ENCODE measurements around the gene REELD1. TPM values are rescaled to one million over a fixed set of nuclear protein-coding genes. Genes with fewer than 3 reads are reported as not detected.

REELD1 gene
- total RNA-seq, 1 experiment from 2014 or later = not detected

DNA sequence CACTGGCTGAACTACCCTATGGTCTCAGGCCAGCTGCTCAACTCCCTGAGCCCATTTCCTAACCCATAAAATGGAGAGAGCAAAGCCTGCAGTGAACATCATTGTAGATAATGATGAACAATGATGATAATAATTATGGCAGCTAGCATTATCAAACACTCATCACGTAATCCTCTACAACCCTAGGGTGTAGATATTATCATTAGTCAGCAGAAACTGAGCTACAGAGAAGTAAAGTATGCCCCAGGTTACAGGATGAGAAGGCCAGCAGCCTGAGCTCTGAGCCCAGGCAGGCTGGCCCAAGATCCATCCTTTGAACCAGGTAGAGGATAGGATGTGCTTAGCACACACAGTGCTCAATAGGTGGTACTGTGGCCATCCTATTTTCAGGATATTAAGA, 43.2 kb downstream of the REELD1 start:
- no peaks in the 10 kb centered on the region for H3K36me3 ChIP-seq (ENCODE audit: insufficient read depth, low read length)
- no peak overlapping the region for H3K4me3 ChIP-seq (ENCODE audit: low read length)
- H3K9me3 ChIP-seq (ENCODE audit: low read length) = no peaks in the 10 kb centered on the region
- H4K20me1 ChIP-seq (ENCODE audit: insufficient read depth, low read depth, low read length) = no peaks in the 10 kb centered on the region
- no peaks in the 10 kb centered on the region for H3K79me2 ChIP-seq (ENCODE audit: low read length)
- H3K9ac ChIP-seq (ENCODE audit: low read length) = no peak overlapping the region
- no peaks in the 10 kb centered on the region for H3K9me2 ChIP-seq (replicated peaks; ENCODE audit: insufficient read depth, low read length)
- H2AFZ ChIP-seq (ENCODE audit: low read length) = no peak overlapping the region
- no peak overlapping the region for H3K27ac ChIP-seq (ENCODE audit: low read length)
- no peak for DNase-seq
- H3K4me2 ChIP-seq (ENCODE audit: low read depth, low read length, poor library complexity, severe bottlenecking) = no peak overlapping the region
- H3K4me1 ChIP-seq (ENCODE audit: low read length) = peaks cover 9% of the 10 kb centered on the region
- H3K27me3 ChIP-seq (ENCODE audit: low read length) = no peaks in the 10 kb centered on the region

DNA sequence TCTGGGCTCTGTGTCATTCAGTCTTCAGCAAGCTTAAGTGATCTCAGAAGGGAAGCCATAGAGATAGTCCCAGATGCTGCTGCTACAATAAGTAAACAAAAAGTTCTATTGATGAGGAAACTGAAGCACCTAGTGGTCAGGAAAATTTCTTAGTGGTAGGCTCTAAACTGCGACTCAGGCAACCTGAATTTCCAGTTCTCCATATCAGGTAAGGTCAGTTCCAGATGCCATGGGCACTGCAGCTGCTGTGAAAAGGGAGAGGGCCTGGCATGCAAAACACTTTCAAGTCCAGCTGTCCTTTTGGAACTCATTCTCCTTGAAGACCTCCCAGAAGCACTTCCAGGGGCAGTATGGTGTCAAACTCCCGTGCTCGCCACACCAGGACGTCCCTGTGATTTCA, 46.2 kb downstream of the REELD1 start:
- no peak overlapping the region for H2AFZ ChIP-seq (ENCODE audit: low read length)
- no peak overlapping the region for H3K4me2 ChIP-seq (ENCODE audit: low read depth, low read length, poor library complexity, severe bottlenecking)
- no peak overlapping the region for H3K9ac ChIP-seq (ENCODE audit: low read length)
- no peak overlapping the region for H3K4me3 ChIP-seq (ENCODE audit: low read length)
- H3K79me2 ChIP-seq (ENCODE audit: low read length) = no peaks in the 10 kb centered on the region
- no peaks in the 10 kb centered on the region for H3K27me3 ChIP-seq (ENCODE audit: low read length)
- H3K9me2 ChIP-seq (replicated peaks; ENCODE audit: insufficient read depth, low read length) = no peaks in the 10 kb centered on the region
- H3K4me1 ChIP-seq (ENCODE audit: low read length) = no peaks in the 10 kb centered on the region
- no peaks in the 10 kb centered on the region for H3K9me3 ChIP-seq (ENCODE audit: low read length)
- H4K20me1 ChIP-seq (ENCODE audit: insufficient read depth, low read depth, low read length) = no peaks in the 10 kb centered on the region
- no peaks in the 10 kb centered on the region for H3K36me3 ChIP-seq (ENCODE audit: insufficient read depth, low read length)
- H3K27ac ChIP-seq (ENCODE audit: low read length) = no peak overlapping the region
- no peak for DNase-seq

DNA sequence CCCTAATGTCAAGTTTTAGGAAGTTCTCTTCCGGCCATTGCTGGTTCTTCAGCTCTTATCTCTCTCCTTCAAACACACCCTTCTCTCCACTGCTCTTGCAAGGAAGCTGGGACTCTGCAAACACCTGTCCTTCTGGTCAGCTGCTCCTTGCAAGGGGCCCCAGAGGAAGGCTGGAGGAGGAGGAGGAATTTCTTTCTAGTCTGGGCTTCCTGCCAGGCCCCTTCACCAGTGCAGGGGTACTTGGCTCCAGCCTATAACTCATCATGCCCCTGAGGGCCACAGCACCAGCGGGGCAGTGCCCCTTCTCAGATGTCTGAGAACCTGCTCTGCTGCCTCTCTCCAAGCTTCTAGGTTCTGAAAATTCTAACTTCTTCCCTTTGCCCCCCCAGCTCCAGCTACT, 46.7 kb downstream of the REELD1 start:
- H3K9me3 ChIP-seq (ENCODE audit: low read length) = no peaks in the 10 kb centered on the region
- H4K20me1 ChIP-seq (ENCODE audit: insufficient read depth, low read depth, low read length) = no peaks in the 10 kb centered on the region
- H2AFZ ChIP-seq (ENCODE audit: low read length) = no peak overlapping the region
- H3K9ac ChIP-seq (ENCODE audit: low read length) = no peak overlapping the region
- H3K4me1 ChIP-seq (ENCODE audit: low read length) = no peaks in the 10 kb centered on the region
- no peak overlapping the region for H3K4me2 ChIP-seq (ENCODE audit: low read depth, low read length, poor library complexity, severe bottlenecking)
- no peaks in the 10 kb centered on the region for H3K9me2 ChIP-seq (replicated peaks; ENCODE audit: insufficient read depth, low read length)
- no peaks in the 10 kb centered on the region for H3K79me2 ChIP-seq (ENCODE audit: low read length)
- H3K4me3 ChIP-seq (ENCODE audit: low read length) = no peak overlapping the region
- no peak overlapping the region for H3K27ac ChIP-seq (ENCODE audit: low read length)
- no peaks in the 10 kb centered on the region for H3K27me3 ChIP-seq (ENCODE audit: low read length)
- H3K36me3 ChIP-seq (ENCODE audit: insufficient read depth, low read length) = no peaks in the 10 kb centered on the region
- no peak for DNase-seq

DNA sequence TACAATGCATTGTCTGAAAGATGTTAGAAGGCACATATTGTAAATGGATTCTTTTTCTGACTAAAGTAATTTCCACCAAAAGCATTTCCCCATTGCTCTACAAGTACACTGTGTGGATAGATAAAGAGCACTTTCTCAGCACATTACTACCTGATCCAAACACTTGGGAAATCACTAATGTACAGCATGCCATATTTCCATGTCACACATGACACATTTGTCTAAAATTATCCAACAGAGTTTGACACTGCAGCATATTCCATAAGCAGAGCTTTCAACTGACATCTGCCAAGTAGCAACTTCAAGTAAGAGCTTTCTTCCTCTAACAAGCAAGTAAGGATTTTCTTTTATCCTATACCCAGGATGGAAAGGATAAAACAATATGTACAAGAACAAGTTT, 49.5 kb downstream of the REELD1 start:
- H2AFZ ChIP-seq (ENCODE audit: low read length) = no peak overlapping the region
- H3K9me3 ChIP-seq (ENCODE audit: low read length) = no peaks in the 10 kb centered on the region
- H3K36me3 ChIP-seq (ENCODE audit: insufficient read depth, low read length) = no peaks in the 10 kb centered on the region
- H3K4me2 ChIP-seq (ENCODE audit: low read depth, low read length, poor library complexity, severe bottlenecking) = no peak overlapping the region
- H4K20me1 ChIP-seq (ENCODE audit: insufficient read depth, low read depth, low read length) = no peaks in the 10 kb centered on the region
- no peak overlapping the region for H3K9ac ChIP-seq (ENCODE audit: low read length)
- no peaks in the 10 kb centered on the region for H3K27me3 ChIP-seq (ENCODE audit: low read length)
- no peaks in the 10 kb centered on the region for H3K79me2 ChIP-seq (ENCODE audit: low read length)
- no peak overlapping the region for H3K27ac ChIP-seq (ENCODE audit: low read length)
- H3K4me1 ChIP-seq (ENCODE audit: low read length) = no peaks in the 10 kb centered on the region
- H3K9me2 ChIP-seq (replicated peaks; ENCODE audit: insufficient read depth, low read length) = no peaks in the 10 kb centered on the region
- H3K4me3 ChIP-seq (ENCODE audit: low read length) = no peak overlapping the region
- no peak for DNase-seq

DNA sequence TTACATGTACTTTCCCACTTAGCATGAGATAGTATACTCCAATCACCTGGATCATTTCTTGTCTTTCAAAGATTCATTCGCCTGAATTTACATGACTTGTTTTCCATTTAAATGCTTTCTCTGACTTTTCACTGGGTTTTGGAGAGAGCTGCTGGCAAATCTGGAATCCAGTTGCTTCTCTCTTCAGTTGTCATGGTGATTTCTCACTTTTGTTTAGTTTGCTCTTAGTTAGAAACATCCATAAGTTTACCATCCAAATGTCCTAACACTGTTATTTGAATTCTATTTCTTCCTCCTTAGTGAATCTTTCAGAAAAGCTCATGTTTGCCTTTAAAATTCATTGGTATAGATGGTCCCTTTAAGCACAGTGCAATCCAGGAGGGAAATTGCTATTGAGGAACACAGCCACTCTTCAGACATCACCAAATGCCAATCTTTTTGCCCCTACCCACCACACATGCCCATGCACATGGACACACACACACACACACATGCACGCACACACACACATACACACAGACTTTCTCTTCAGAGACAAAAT, 51.7 kb downstream of the REELD1 start:
- no peaks in the 10 kb centered on the region for H4K20me1 ChIP-seq (ENCODE audit: insufficient read depth, low read depth, low read length)
- H3K36me3 ChIP-seq (ENCODE audit: insufficient read depth, low read length) = no peaks in the 10 kb centered on the region
- H3K27ac ChIP-seq (ENCODE audit: low read length) = no peak overlapping the region
- no peak overlapping the region for H2AFZ ChIP-seq (ENCODE audit: low read length)
- DNase-seq = no peak
- no peak overlapping the region for H3K4me2 ChIP-seq (ENCODE audit: low read depth, low read length, poor library complexity, severe bottlenecking)
- H3K9me3 ChIP-seq (ENCODE audit: low read length) = no peaks in the 10 kb centered on the region
- no peaks in the 10 kb centered on the region for H3K27me3 ChIP-seq (ENCODE audit: low read length)
- H3K9me2 ChIP-seq (replicated peaks; ENCODE audit: insufficient read depth, low read length) = no peaks in the 10 kb centered on the region
- no peak overlapping the region for H3K9ac ChIP-seq (ENCODE audit: low read length)
- no peaks in the 10 kb centered on the region for H3K79me2 ChIP-seq (ENCODE audit: low read length)
- H3K4me3 ChIP-seq (ENCODE audit: low read length) = no peak overlapping the region
- H3K4me1 ChIP-seq (ENCODE audit: low read length) = no peaks in the 10 kb centered on the region

DNA sequence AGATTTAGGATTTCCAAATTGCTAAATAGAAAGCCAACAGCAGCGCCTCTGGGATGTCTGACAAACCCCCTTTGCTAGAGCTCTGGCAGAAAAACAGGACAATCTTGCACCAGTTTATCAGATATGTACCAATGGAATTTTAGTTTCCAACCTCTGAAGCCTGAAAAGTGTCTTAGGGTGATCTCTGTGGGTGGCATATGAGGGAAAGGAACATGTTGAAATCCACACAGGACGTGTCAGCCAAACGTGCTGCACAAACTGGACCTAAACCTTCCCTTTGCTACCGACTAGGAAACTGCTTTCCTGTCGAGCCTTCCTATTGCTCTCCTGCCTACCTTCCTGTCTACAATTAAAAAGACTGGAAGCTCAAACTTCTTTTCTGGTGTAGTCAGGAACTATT, 53.5 kb downstream of the REELD1 start:
- Histone ChIP-seq H3K4me3 (ENCODE audit: low read length) (no peak overlapping the region), H3K27ac (ENCODE audit: low read length) (no peak overlapping the region), H3K9me2 (replicated peaks; ENCODE audit: insufficient read depth, low read length) (no peaks in the 10 kb centered on the region), H2AFZ (ENCODE audit: low read length) (no peak overlapping the region), H4K20me1 (ENCODE audit: insufficient read depth, low read depth, low read length) (no peaks in the 10 kb centered on the region), H3K9ac (ENCODE audit: low read length) (no peak overlapping the region), H3K4me2 (ENCODE audit: low read depth, low read length, poor library complexity, severe bottlenecking) (no peak overlapping the region), H3K27me3 (ENCODE audit: low read length) (no peaks in the 10 kb centered on the region), H3K9me3 (ENCODE audit: low read length) (no peaks in the 10 kb centered on the region), H3K36me3 (ENCODE audit: insufficient read depth, low read length) (no peaks in the 10 kb centered on the region), H3K79me2 (ENCODE audit: low read length) (no peaks in the 10 kb centered on the region), H3K4me1 (ENCODE audit: low read length) (no peaks in the 10 kb centered on the region)
- DNase-seq = no peak

DNA sequence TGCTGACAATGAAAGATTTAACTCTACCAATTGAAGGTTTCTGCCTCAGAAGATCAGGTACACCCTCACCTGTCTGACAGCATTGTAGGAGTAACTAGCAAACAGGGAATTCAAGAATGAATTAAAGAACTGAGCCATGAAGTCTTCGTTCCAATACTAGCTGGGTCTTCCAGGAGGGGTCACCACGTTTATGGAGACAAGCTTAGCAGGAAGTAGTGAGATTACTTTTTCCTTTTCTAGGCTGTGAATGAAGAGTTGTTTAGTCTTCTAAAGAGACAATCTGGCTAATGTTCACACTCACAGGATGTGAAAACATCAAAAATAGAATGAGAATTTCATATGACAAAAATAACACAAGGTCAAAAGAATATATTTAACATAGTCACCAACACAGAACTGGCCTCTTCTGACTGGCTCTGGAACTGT, 54.9 kb downstream of the REELD1 start:
- Histone ChIP-seq H3K4me3 (ENCODE audit: low read length) (no peak overlapping the region), H2AFZ (ENCODE audit: low read length) (no peak overlapping the region), H3K9me2 (replicated peaks; ENCODE audit: insufficient read depth, low read length) (no peaks in the 10 kb centered on the region), H3K9ac (ENCODE audit: low read length) (no peak overlapping the region), H3K4me1 (ENCODE audit: low read length) (no peaks in the 10 kb centered on the region), H4K20me1 (ENCODE audit: insufficient read depth, low read depth, low read length) (no peaks in the 10 kb centered on the region), H3K27me3 (ENCODE audit: low read length) (no peaks in the 10 kb centered on the region), H3K36me3 (ENCODE audit: insufficient read depth, low read length) (no peaks in the 10 kb centered on the region), H3K9me3 (ENCODE audit: low read length) (no peaks in the 10 kb centered on the region), H3K4me2 (ENCODE audit: low read depth, low read length, poor library complexity, severe bottlenecking) (no peak overlapping the region), H3K27ac (ENCODE audit: low read length) (no peak overlapping the region), H3K79me2 (ENCODE audit: low read length) (no peaks in the 10 kb centered on the region)
- no peak for DNase-seq

DNA sequence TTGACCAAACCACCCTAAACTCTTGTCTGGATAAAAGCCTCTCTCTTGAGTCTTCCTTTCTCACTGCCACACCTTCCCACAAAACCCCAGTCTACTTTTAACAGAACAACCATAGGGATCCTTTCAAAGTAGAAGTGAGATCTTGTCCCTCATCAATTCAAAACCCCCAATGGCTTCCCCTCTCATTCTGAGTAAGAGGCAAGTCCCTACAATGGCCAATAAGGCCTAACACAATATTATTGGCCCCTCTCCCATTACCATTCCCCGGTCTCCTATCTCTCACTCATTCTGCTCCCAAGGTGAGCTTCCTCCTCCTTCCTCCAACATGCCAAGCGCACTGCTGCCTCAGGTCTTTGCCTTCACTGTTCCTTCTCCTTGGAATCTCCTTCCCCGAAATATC, 57.1 kb downstream of the REELD1 start:
- no peak overlapping the region for H3K27ac ChIP-seq (ENCODE audit: low read length)
- no peak for DNase-seq

More for the DNA sequence above, 57.1 kb downstream of the REELD1 start:
- Histone ChIP-seq H3K4me1 (ENCODE audit: low read length) (no peaks in the 10 kb centered on the region), H2AFZ (ENCODE audit: low read length) (no peak overlapping the region), H3K79me2 (ENCODE audit: low read length) (no peaks in the 10 kb centered on the region), H3K4me3 (ENCODE audit: low read length) (no peak overlapping the region), H3K36me3 (ENCODE audit: insufficient read depth, low read length) (no peaks in the 10 kb centered on the region), H3K9ac (ENCODE audit: low read length) (no peak overlapping the region), H3K9me2 (replicated peaks; ENCODE audit: insufficient read depth, low read length) (no peaks in the 10 kb centered on the region), H4K20me1 (ENCODE audit: insufficient read depth, low read depth, low read length) (no peaks in the 10 kb centered on the region), H3K4me2 (ENCODE audit: low read depth, low read length, poor library complexity, severe bottlenecking) (no peak overlapping the region), H3K27me3 (ENCODE audit: low read length) (no peaks in the 10 kb centered on the region), H3K9me3 (ENCODE audit: low read length) (no peaks in the 10 kb centered on the region)

Data from Karpas-422 (cell line).